T-helper 9 cell (primary cell): ENCODE measurements around the gene SYNC.
"Not testable (repeated sequence)": the region's sequence is repeated elsewhere in the genome, so short reads cannot be mapped to it uniquely, and the experiment has no call there.

Experiments
- DNase-seq: peaks from one replicate; pipeline ENCODE4 v3.0.0-alpha.2; 2020

Gene SYNC

GRCh38 chr1:32724678-32725614 lies 22.4 kb upstream of the SYNC start:
- no peak for DNase-seq

GRCh38 chr1:32719681-32720275 lies 17.2 kb upstream of the SYNC start:
- no peak for DNase-seq

GRCh38 chr1:32718527-32718926 lies 16.0 kb upstream of the SYNC start:
- DNase-seq = no peak

- no peak for DNase-seq
These were observed 15.5 kb upstream of the SYNC start for GRCh38 chr1:32718036-32718435.

GRCh38 chr1:32717503-32717902 lies 14.9 kb upstream of the SYNC start:
- DNase-seq = no peak

GRCh38 chr1:32716312-32717148 lies 14.0 kb upstream of the SYNC start:
- DNase-seq = no peak

GRCh38 chr1:32715901-32716311 lies 13.3 kb upstream of the SYNC start:
- no peak for DNase-seq

GRCh38 chr1:32714277-32714676 lies 11.7 kb upstream of the SYNC start:
- no peak for DNase-seq

GRCh38 chr1:32713081-32713480 lies 10.5 kb upstream of the SYNC start:
- DNase-seq = no peak

- DNase-seq = not testable (repeated sequence)
These were observed 8.7 kb upstream of the SYNC start for GRCh38 chr1:32711221-32711620.

- no peak for DNase-seq
These were observed 6.9 kb upstream of the SYNC start for GRCh38 chr1:32709476-32709875.

GRCh38 chr1:32709075-32709474 lies 6.5 kb upstream of the SYNC start:
- DNase-seq = no peak

GRCh38 chr1:32706491-32706890 lies 3.9 kb upstream of the SYNC start:
- no peak for DNase-seq

- no peak for DNase-seq
These were observed 2.9 kb upstream of the SYNC start for GRCh38 chr1:32705516-32705915.

GRCh38 chr1:32703479-32704291 lies 1.1 kb upstream of the SYNC start:
- DNase-seq = no peak

GRCh38 chr1:32701951-32702598 lies 495 bp downstream of the SYNC start:
- DNase-seq = no peak

- no peak for DNase-seq
These were observed 1.1 kb downstream of the SYNC start for GRCh38 chr1:32701421-32701911.

- not testable (repeated sequence) for DNase-seq
These were observed 5.6 kb downstream of the SYNC start for GRCh38 chr1:32696996-32697395.

- DNase-seq = no peak
These were observed 6.5 kb downstream of the SYNC start for GRCh38 chr1:32696041-32696440.

- no peak for DNase-seq
These were observed 7.3 kb downstream of the SYNC start for GRCh38 chr1:32695098-32695904.
